ENCODE data around the gene KLC4.

- TF ChIP-seq GLIS3 (CRISPR knock-in tag; IDR thresholded peaks at IDR 0.05), result no peak
- TF ChIP-seq ARNTL (CRISPR knock-in tag; IDR thresholded peaks at IDR 0.05; ENCODE audit: borderline replicate concordance, low read depth), result no peak
- TF ChIP-seq CREB5 (CRISPR knock-in tag; IDR thresholded peaks at IDR 0.05; ENCODE audit: low read depth), result no peak
- no peak for TF ChIP-seq ZC3H10 (CRISPR knock-in tag; IDR thresholded peaks at IDR 0.05)
- TF ChIP-seq TSHZ2 (CRISPR knock-in tag; IDR thresholded peaks at IDR 0.05), result no peak
- no peak for TF ChIP-seq CSRNP3 (CRISPR knock-in tag; IDR thresholded peaks at IDR 0.05)
- no peak for TF ChIP-seq OSR1 (CRISPR knock-in tag; IDR thresholded peaks at IDR 0.05)
- TF ChIP-seq PATZ1 (CRISPR knock-in tag; IDR thresholded peaks at IDR 0.05; ENCODE audit: borderline replicate concordance), result no peak
- TF ChIP-seq ESRRG (CRISPR knock-in tag; IDR thresholded peaks at IDR 0.05), result no peak
Measured at GRCh38 chr6:43107344-43108062, 48.1 kb downstream of the KLC4 start.
